ENCODE data around the gene FAM124B.

The FAM124B gene

DNA sequence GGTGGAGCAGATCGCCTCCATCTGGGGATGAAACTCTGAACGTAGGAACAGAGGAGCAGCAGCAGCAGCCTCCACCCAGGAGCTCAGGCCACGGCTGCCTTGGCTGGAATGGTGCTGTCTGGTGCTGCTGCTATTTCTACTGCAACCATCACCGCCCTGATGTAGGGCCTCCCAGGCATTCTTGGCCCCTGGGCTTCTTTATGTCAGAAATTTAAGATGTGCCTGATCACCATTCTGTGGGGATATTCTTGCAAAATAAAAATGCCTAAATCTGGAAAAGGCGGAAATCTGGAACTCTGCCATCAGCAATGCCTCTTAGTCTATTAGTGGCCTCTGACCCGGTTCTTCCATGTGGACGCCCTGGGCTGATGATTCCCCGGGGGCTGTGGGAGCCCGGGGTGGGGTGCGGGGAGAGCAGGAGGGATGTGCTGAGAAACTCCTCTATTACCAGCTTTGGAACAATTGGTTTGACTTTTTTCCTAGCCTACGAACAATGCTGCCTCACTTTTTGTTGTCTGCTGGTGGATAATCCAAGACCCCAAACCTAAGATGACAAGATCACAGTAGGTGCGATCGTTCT, 47.2 kb downstream of the FAM124B start:
- TF ChIP-seq, protein P1, sequence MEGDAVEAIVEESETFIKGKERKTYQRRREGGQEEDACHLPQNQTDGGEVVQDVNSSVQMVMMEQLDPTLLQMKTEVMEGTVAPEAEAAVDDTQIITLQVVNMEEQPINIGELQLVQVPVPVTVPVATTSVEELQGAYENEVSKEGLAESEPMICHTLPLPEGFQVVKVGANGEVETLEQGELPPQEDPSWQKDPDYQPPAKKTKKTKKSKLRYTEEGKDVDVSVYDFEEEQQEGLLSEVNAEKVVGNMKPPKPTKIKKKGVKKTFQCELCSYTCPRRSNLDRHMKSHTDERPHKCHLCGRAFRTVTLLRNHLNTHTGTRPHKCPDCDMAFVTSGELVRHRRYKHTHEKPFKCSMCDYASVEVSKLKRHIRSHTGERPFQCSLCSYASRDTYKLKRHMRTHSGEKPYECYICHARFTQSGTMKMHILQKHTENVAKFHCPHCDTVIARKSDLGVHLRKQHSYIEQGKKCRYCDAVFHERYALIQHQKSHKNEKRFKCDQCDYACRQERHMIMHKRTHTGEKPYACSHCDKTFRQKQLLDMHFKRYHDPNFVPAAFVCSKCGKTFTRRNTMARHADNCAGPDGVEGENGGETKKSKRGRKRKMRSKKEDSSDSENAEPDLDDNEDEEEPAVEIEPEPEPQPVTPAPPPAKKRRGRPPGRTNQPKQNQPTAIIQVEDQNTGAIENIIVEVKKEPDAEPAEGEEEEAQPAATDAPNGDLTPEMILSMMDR (IDR thresholded peaks at IDR 0.05; ENCODE audit: insufficient read depth, low read length) = no peak
- TF ChIP-seq, protein P2, sequence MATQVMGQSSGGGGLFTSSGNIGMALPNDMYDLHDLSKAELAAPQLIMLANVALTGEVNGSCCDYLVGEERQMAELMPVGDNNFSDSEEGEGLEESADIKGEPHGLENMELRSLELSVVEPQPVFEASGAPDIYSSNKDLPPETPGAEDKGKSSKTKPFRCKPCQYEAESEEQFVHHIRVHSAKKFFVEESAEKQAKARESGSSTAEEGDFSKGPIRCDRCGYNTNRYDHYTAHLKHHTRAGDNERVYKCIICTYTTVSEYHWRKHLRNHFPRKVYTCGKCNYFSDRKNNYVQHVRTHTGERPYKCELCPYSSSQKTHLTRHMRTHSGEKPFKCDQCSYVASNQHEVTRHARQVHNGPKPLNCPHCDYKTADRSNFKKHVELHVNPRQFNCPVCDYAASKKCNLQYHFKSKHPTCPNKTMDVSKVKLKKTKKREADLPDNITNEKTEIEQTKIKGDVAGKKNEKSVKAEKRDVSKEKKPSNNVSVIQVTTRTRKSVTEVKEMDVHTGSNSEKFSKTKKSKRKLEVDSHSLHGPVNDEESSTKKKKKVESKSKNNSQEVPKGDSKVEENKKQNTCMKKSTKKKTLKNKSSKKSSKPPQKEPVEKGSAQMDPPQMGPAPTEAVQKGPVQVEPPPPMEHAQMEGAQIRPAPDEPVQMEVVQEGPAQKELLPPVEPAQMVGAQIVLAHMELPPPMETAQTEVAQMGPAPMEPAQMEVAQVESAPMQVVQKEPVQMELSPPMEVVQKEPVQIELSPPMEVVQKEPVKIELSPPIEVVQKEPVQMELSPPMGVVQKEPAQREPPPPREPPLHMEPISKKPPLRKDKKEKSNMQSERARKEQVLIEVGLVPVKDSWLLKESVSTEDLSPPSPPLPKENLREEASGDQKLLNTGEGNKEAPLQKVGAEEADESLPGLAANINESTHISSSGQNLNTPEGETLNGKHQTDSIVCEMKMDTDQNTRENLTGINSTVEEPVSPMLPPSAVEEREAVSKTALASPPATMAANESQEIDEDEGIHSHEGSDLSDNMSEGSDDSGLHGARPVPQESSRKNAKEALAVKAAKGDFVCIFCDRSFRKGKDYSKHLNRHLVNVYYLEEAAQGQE (IDR thresholded peaks at IDR 0.05; ENCODE audit: insufficient replicate concordance, low read depth) = no peak
- TF ChIP-seq GABPA (IDR thresholded peaks at IDR 0.05; ENCODE audit: low read depth) = no peak
- TF ChIP-seq SPI1 (IDR thresholded peaks at IDR 0.05; ENCODE audit: borderline replicate concordance, low read depth) = no peak
- TF ChIP-seq POLR2AphosphoS5 (IDR thresholded peaks at IDR 0.05; ENCODE audit: low read depth) = no peak

DNA sequence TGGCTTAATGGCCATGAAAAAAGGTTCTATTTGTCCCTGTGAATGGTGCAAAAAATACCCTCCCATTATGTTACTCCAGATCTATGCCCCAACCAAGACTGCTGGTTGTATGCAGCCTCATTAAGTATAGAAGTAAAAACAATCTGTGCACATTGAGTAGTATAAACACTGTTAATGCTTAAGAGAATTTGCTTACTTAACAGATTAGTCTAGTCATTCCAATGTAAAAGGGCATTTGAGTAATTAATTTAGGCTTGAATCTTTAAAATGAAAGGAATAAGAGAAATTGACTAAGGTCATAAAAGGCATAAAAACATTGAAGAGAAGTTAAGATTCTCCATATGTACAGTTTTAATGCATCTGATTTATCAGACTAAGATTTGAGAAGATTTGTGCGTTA, 51.2 kb downstream of the FAM124B start:
- Histone ChIP-seq H3K27me3 (ENCODE audit: insufficient read depth, poor library complexity, severe bottlenecking) (peaks cover 5% of the 10 kb centered on the region), H3K27ac (replicated peaks) (no peak overlapping the region), H3K4me3 (replicated peaks; ENCODE audit: insufficient read depth, low read length) (no peak overlapping the region)
- DNase-seq (ENCODE audit: low read depth in 1 of 2, low spot score in 1 of 2) = no peak
- TF ChIP-seq, protein P1 (IDR thresholded peaks at IDR 0.05; ENCODE audit: insufficient read depth, low read length) = no peak
- TF ChIP-seq POLR2AphosphoS5 (IDR thresholded peaks at IDR 0.05; ENCODE audit: low read depth) (no peak), SPI1 (IDR thresholded peaks at IDR 0.05; ENCODE audit: borderline replicate concordance, low read depth) (no peak), GABPA (IDR thresholded peaks at IDR 0.05; ENCODE audit: low read depth) (no peak)
- TF ChIP-seq, protein P2 (IDR thresholded peaks at IDR 0.05; ENCODE audit: insufficient replicate concordance, low read depth) = no peak

More for the DNA sequence above, 47.2 kb downstream of the FAM124B start:
- Histone ChIP-seq H3K4me3 (replicated peaks; ENCODE audit: insufficient read depth, low read length) (no peak overlapping the region), H3K27me3 (ENCODE audit: insufficient read depth, poor library complexity, severe bottlenecking) (peaks cover 5% of the 10 kb centered on the region), H3K27ac (replicated peaks) (no peak overlapping the region)
- no peak for DNase-seq (ENCODE audit: low read depth in 1 of 2, low spot score in 1 of 2)

DNA sequence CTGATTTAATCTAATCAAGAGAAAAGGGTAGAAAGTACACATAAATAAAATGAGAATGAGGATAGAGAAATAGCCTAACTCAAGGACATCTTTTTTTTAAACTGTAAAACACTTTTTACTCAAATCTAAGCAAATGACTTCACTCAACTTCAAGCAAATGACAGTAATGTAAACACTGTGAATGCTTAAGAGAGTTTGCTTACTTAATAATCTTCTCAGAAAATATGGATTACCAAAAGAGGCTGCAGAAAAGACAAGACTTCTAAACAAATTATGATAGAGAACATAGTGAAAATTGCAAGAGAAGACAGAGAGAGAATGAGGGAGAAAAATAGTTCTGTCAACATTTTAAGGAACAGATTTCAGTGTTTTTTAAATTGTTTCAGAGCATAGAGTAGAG, 52.5 kb downstream of the FAM124B start:
- TF ChIP-seq GABPA (IDR thresholded peaks at IDR 0.05; ENCODE audit: low read depth) (no peak), POLR2AphosphoS5 (IDR thresholded peaks at IDR 0.05; ENCODE audit: low read depth) (no peak), SPI1 (IDR thresholded peaks at IDR 0.05; ENCODE audit: borderline replicate concordance, low read depth) (no peak)
- TF ChIP-seq, protein P1 (IDR thresholded peaks at IDR 0.05; ENCODE audit: insufficient read depth, low read length) = no peak
- TF ChIP-seq, protein P2 (IDR thresholded peaks at IDR 0.05; ENCODE audit: insufficient replicate concordance, low read depth) = no peak
- DNase-seq (ENCODE audit: low read depth in 1 of 2, low spot score in 1 of 2) = no peak
- Histone ChIP-seq H3K27ac (replicated peaks) (no peak overlapping the region), H3K4me3 (replicated peaks; ENCODE audit: insufficient read depth, low read length) (no peak overlapping the region), H3K27me3 (ENCODE audit: insufficient read depth, poor library complexity, severe bottlenecking) (peaks cover 5% of the 10 kb centered on the region)

All from HL-60 (cell line).